NB4 (cell line): ENCODE measurements around the gene SEPTIN2.

ENCODE experiments used
- DNase-seq: peaks from one replicate; pipeline ENCODE4 v3.0.0; 2010; ENCODE audit warnings: low read depth
- H3K4me3 ChIP-seq: one replicate; pipeline ENCODE4 v1.5.1; 2011; ENCODE audit warnings: mild to moderate bottlenecking, low read depth, low read length, moderate library complexity
- MAX ChIP-seq: IDR thresholded peaks from 2 replicates; pipeline ENCODE4 v1.6.1; 2011; ENCODE audit warnings: low read depth, low read length
- MYC ChIP-seq: IDR thresholded peaks from 2 replicates; pipeline ENCODE4 v1.6.1; 2011; ENCODE audit warnings: low read depth, low read length
- POLR2A ChIP-seq: IDR thresholded peaks from 2 replicates; pipeline ENCODE4 v1.6.1; 2011; ENCODE audit warnings: mild to moderate bottlenecking; ENCODE audit not compliant: insufficient read length; ENCODE audit errors: extremely low read depth
- TF ChIP-seq, protein P1 (sequence below): IDR thresholded peaks from one replicate; pipeline ENCODE4 v1.5.1; 2012; ENCODE audit warnings: low read depth, low read length

Gene SEPTIN2

GRCh38 chr2:241309684-241310117 lies 6.0 kb upstream of the SEPTIN2 start:
- TF ChIP-seq MAX (peak; percentile 36), POLR2A (no peak), MYC (peak; percentile 54)
- peak; percentile 98 for DNase-seq
- peak overlapping the region; percentile 25 for H3K4me3 ChIP-seq

GRCh38 chr2:241310917-241311566 lies 4.7 kb upstream of the SEPTIN2 start:
- DNase-seq: no peak
- TF ChIP-seq MYC (no peak), MAX (no peak), POLR2A (no peak)
- TF ChIP-seq, protein P1, sequence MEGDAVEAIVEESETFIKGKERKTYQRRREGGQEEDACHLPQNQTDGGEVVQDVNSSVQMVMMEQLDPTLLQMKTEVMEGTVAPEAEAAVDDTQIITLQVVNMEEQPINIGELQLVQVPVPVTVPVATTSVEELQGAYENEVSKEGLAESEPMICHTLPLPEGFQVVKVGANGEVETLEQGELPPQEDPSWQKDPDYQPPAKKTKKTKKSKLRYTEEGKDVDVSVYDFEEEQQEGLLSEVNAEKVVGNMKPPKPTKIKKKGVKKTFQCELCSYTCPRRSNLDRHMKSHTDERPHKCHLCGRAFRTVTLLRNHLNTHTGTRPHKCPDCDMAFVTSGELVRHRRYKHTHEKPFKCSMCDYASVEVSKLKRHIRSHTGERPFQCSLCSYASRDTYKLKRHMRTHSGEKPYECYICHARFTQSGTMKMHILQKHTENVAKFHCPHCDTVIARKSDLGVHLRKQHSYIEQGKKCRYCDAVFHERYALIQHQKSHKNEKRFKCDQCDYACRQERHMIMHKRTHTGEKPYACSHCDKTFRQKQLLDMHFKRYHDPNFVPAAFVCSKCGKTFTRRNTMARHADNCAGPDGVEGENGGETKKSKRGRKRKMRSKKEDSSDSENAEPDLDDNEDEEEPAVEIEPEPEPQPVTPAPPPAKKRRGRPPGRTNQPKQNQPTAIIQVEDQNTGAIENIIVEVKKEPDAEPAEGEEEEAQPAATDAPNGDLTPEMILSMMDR: no peak
- no peak overlapping the region for H3K4me3 ChIP-seq

GRCh38 chr2:241312082-241312481 lies 3.6 kb upstream of the SEPTIN2 start:
- peak; percentile 33 for DNase-seq
- H3K4me3 ChIP-seq: no peak overlapping the region
- TF ChIP-seq, protein P1: no peak
- TF ChIP-seq MAX (no peak), MYC (no peak), POLR2A (no peak)

GRCh38 chr2:241313543-241314095 lies 2.1 kb upstream of the SEPTIN2 start:
- peak overlapping the region; percentile 98 for H3K4me3 ChIP-seq

DNA sequence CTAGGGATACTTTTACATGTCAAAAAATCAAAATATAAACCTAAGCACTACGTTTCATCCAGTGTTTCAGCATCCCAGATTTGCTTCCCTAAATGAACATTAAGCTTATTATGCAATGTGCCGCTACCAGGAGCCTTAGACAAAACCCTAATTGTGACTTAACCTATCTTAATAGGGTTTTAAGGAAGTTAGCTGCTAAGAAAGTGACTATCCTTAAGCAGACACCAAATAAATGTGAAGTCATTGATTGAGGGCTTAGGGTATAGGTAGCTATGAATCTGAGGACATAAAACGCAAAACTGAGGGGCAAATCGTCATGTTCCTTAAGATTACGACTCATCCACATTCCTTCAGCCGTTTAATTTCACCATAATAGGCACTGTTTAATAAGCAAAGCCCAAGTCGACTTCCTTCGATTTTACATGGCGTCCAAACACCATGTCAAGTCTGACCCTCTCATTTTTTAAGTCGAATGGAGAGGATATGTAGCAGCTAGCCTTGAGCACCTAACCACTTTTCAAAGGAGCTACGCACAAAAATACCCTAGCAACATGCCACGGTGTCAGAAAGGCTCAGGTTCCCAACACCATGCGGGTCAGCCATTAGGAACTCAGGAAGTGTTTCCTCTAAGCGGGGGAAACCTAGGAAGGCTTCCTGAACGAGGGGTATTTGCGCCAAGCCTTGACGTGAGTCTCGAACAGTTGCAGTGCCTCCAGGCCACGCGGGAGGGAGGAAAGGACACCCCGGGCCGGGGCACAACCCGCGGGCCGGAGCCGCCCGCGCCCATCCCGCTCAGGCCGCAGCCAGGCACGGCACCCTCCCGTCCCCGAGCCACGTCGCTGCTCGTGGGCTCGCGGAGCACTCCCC lies 1.3 kb upstream of the SEPTIN2 start:
- DNase-seq: peak; percentile 73
- TF ChIP-seq, protein P1: no peak
- TF ChIP-seq MYC: peak; percentile 69
- H3K4me3 ChIP-seq: peak overlapping the region; percentile 98

More at GRCh38 chr2:241313543-241314095, 2.1 kb upstream of the SEPTIN2 start:
- no peak for DNase-seq
- TF ChIP-seq MAX (no peak), MYC (no peak)

DNA sequence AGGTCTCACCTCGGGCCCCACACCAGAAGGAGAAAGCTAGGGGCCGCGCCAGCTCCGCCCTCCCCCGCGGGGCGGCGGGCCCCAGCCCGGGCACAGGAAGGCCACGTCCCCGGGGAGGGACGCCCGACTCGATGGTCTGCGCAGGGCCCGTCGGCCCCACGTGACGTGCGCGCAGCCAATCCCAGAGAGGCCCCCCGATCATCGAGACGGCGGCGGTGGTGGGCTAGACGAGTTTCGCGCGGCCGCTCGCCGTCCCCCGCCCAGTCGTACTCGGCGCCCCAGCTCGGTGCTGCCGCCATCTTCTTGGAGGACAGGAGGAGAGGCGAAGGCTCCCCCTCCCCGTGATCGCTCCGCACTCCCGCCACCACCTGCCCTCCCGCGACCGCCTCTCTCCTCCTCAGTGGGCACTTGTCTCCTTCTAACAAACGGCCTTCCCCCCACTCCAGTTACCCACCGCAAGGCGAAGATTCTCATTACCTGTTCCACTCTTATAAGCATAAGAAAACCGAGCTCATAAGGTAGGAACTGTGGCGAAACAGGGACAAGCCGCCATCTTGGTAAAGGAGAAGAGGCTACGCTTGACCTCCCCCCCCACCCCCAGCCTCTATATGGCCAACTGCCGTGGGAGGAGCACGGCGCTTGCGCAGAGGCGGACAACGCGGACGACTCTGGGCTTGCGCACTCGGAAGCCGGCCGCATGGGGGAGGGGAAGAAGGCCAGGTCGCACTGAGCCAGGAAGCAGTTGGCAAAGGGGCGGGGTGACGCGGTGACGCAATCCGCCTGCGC lies 439 bp upstream of the SEPTIN2 start, which contains the start of gene HDLBP:
Gene HDLBP, minus strand, starts transcription at position 580 of the 786 bp plus-strand sequence. CDS start 48,803 bp downstream, outside the sequence.
- DNase-seq: peak; percentile 99
- TF ChIP-seq MAX: peak; percentile 92
- TF ChIP-seq POLR2A: peak; percentile 57
- TF ChIP-seq, protein P1: peak; percentile 14
- peak; percentile 66 for TF ChIP-seq MYC
- peak within 1 kb of the TSS; percentile 98 for H3K4me3 ChIP-seq
